Measurements from ENCODE around the gene NTM.
"Not testable (repeated sequence)": the region's sequence is repeated elsewhere in the genome, so short reads cannot be mapped to it uniquely, and the experiment has no call there.

NTM gene

DNA sequence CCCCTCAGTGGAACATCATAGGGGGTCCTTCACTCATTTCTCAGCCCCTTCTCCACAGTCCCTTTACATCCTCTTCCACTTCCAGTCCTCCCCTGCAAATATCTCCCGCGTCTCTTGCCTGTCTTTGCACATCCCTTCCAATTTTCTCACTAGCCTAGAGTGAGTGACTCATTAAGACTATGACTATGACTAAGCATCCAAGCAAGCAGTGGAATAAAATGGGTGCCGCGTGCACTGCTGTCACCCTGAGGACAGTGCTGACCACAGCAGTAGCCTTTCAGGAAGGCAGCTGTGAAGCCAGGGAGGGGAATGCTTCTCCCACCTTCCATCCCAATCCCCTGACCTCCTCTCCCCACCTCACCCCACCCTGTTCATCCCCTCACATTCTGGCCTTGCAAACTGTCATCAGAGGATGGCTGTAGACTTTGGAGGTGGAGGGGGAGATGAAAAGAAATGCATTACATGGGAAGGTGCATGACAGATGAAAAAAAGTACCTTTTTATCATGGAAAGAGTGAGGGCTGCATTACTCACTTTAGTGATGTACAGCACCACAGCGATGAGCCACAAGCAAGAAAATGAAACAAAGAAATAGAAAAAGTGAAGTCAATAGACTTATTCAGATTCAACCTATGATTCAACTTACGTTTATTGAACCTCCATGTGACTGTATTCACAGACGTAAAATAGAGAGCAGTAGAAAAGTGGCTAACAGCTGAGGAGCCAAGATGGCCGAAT lies 948.2 kb downstream of the NTM start (continued):
- no peak for TF ChIP-seq ZNF571 (tag by site-specific recombination; IDR thresholded peaks at IDR 0.05)
- TF ChIP-seq ZNF16 (tag by site-specific recombination; IDR thresholded peaks at IDR 0.05; ENCODE audit: low read depth): no peak
- no peak for TF ChIP-seq GLIS2 (tag by site-specific recombination; IDR thresholded peaks at IDR 0.05)

DNA sequence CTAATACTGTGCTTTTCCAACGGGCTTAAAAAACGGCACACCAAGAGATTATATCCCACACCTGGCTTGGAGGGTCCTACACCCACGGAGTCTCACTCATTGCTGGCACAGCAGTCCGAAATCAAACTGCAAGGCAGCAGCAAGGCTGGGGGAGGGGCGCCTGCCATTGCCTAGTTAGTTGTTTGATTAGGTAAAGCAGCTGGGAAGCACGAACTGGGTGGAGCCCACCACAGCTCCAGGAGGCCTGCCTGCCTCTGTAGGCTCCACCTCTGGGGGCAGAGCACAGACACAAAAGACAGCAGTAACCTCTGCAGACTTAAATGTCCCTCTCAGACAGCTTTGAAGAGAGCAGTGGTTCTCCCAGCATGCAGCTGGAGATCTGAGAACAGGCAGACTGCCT lies 949.0 kb downstream of the NTM start:
- H3K27ac ChIP-seq (ENCODE audit: extremely low read depth, low read depth, low read length); H3K36me3 ChIP-seq (ENCODE audit: control insufficient read depth in 2 of 2, insufficient read depth in 1 of 2, low read length in 2 of 2); POLR2A ChIA-PET; H3K4me1 ChIP-seq (ENCODE audit: control insufficient read depth, insufficient read depth, low read length); H3K4me3 ChIP-seq (ENCODE audit: low read depth, low read length); H3K9me3 ChIP-seq (ENCODE audit: control insufficient read depth, insufficient read depth, low read depth, low read length); CTCF ChIA-PET: not testable (repeated sequence)

- no peak for TF ChIP-seq KLF8 (tag by site-specific recombination; IDR thresholded peaks at IDR 0.05)
- no peak for TF ChIP-seq ZNF747 (tag by site-specific recombination; IDR thresholded peaks at IDR 0.05)
- TF ChIP-seq ZNF561 (tag by site-specific recombination; IDR thresholded peaks at IDR 0.05; ENCODE audit: borderline replicate concordance): no peak
- no peak for TF ChIP-seq SP3 (tag by site-specific recombination; IDR thresholded peaks at IDR 0.05)
- TF ChIP-seq ZNF571 (tag by site-specific recombination; IDR thresholded peaks at IDR 0.05): no peak
- TF ChIP-seq ZNF426 (tag by site-specific recombination; IDR thresholded peaks at IDR 0.05): no peak
- TF ChIP-seq WT1 (tag by site-specific recombination; IDR thresholded peaks at IDR 0.05): no peak
- no peak for TF ChIP-seq KLF10 (tag by site-specific recombination; IDR thresholded peaks at IDR 0.05)
- no peak for TF ChIP-seq ZNF114 (tag by site-specific recombination; IDR thresholded peaks at IDR 0.05)
- TF ChIP-seq MYNN (tag by site-specific recombination; IDR thresholded peaks at IDR 0.05; ENCODE audit: borderline replicate concordance): no peak
- TF ChIP-seq, protein P1, sequence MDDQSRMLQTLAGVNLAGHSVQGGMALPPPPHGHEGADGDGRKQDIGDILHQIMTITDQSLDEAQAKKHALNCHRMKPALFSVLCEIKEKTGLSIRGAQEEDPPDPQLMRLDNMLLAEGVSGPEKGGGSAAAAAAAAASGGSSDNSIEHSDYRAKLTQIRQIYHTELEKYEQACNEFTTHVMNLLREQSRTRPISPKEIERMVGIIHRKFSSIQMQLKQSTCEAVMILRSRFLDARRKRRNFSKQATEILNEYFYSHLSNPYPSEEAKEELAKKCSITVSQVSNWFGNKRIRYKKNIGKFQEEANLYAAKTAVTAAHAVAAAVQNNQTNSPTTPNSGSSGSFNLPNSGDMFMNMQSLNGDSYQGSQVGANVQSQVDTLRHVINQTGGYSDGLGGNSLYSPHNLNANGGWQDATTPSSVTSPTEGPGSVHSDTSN (CRISPR knock-in tag; IDR thresholded peaks at IDR 0.05): no peak
- TF ChIP-seq BCL11B (tag by site-specific recombination; IDR thresholded peaks at IDR 0.05; ENCODE audit: low read depth): no peak
- TF ChIP-seq ZNF274 (IDR thresholded peaks at IDR 0.05; ENCODE audit: low read length): no peak
- TF ChIP-seq ZNF274 (tag by site-specific recombination; IDR thresholded peaks at IDR 0.05; ENCODE audit: borderline replicate concordance): no peak
- no peak for TF ChIP-seq ZNF280C (tag by site-specific recombination; IDR thresholded peaks at IDR 0.05)
- no peak for TF ChIP-seq ZNF26 (tag by site-specific recombination; IDR thresholded peaks at IDR 0.05)
- H3K4me3 ChIP-seq (ENCODE audit: low read depth, low read length): no peak overlapping the region
- no peaks in the 10 kb centered on the region for H3K4me1 ChIP-seq (ENCODE audit: control insufficient read depth, insufficient read depth, low read length)
- H3K36me3 ChIP-seq (ENCODE audit: control insufficient read depth in 2 of 2, insufficient read depth in 1 of 2, low read length in 2 of 2): no peaks in the 10 kb centered on the region
- H3K27ac ChIP-seq (ENCODE audit: extremely low read depth, low read depth, low read length): no peak overlapping the region
- POLR2A ChIA-PET: no interaction called here
- H3K9me3 ChIP-seq (ENCODE audit: control insufficient read depth, insufficient read depth, low read depth, low read length): no peaks in the 10 kb centered on the region
- CTCF ChIA-PET: interaction anchor here (0.6 to 1.7 kb wide), 2 partner anchors 18 to 1756 kb away, joined by 3 to 8 read pairs; no protein-coding TSS in a partner anchor
Measured at GRCh38 chr11:132330515-132330914, 960.1 kb downstream of the NTM start.

Measured in HEK293 (cell line).